SK-N-MC (cell line): ENCODE results near the gene SNRNP27.
"Not testable (repeated sequence)": the region's sequence is repeated elsewhere in the genome, so short reads cannot be mapped to it uniquely, and the experiment has no call there.

Experiments
- DNase-seq: peaks from one replicate; pipeline ENCODE4 v3.0.0-alpha.2; 2011; ENCODE audit warnings: low read depth, low spot score
- H3K27ac ChIP-seq: fragments of 200-600 bp; sonication (generic); 2 replicates; pipeline ENCODE4 v1.5.1; 2016; ENCODE audit warnings: mixed run types
- H3K36me3 ChIP-seq: fragments of 200-600 bp; sonication (generic); 2 replicates; pipeline ENCODE4 v1.6.1; 2017; ENCODE audit warnings: antibody characterized with exemption, low read length, mixed read lengths; ENCODE audit not compliant: insufficient read depth
- H3K4me3 ChIP-seq: fragments of 200-600 bp; sonication (generic); 2 replicates; pipeline ENCODE4 v1.5.1; 2016
- H3K9ac ChIP-seq: fragments of 200-600 bp; sonication (generic); 2 replicates; pipeline ENCODE4 v1.8.0; 2017; ENCODE audit warnings: mixed run types, mixed read lengths; ENCODE audit not compliant: insufficient read length
- H3K9me3 ChIP-seq: fragments of 200-600 bp; sonication (generic); 2 replicates; pipeline ENCODE4 v1.6.1; 2017; ENCODE audit warnings: low read depth, mild to moderate bottlenecking, antibody characterized with exemption, low read length, moderate library complexity, mixed read lengths
- EZH2 ChIP-seq: fragments of 200-600 bp; sonication (generic); IDR thresholded peaks from one replicate; pipeline ENCODE4 v1.6.1; 2017; ENCODE audit warnings: antibody characterized with exemption
- FOXP2 ChIP-seq: optimal IDR thresholded peaks from 2 replicates; pipeline ENCODE3; 2011; ENCODE audit warnings: mild to moderate bottlenecking, moderate library complexity; ENCODE audit not compliant: insufficient read depth; ENCODE audit errors: extremely low read length, control extremely low read depth
- POLR2AphosphoS5 ChIP-seq: IDR thresholded peaks from 2 replicates; pipeline ENCODE4 v1.6.1; 2012; ENCODE audit warnings: mild to moderate bottlenecking, low read depth, low read length, borderline replicate concordance

Gene SNRNP27

DNA sequence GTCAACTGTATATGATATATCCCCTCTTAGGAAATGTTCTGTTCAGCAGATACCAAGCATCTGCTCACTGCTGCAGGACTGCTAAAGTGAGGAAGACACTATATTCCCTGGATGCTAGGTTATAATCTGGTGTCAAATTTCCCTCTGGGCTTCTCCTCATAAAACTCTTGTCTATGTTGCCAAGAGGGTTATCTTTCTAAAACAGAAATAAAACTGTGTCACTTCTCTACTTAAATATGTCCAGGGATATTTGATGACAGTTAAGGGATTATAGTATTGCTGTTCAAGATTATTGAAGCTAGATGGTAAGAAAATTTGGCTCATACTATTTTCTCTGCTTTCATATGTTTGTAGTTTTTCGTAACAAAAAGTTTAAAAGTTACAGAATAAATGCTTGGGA lies 30.5 kb upstream of the SNRNP27 start:
- H3K9me3 ChIP-seq = no peaks in the 10 kb centered on the region
- DNase-seq = no peak
- peaks cover 37% of the 10 kb centered on the region for H3K36me3 ChIP-seq
- H3K9ac ChIP-seq = no peak overlapping the region
- no peak overlapping the region for H3K27ac ChIP-seq
- TF ChIP-seq EZH2 (no peak), POLR2AphosphoS5 (no peak), FOXP2 (no peak)
- no peak overlapping the region for H3K4me3 ChIP-seq

DNA sequence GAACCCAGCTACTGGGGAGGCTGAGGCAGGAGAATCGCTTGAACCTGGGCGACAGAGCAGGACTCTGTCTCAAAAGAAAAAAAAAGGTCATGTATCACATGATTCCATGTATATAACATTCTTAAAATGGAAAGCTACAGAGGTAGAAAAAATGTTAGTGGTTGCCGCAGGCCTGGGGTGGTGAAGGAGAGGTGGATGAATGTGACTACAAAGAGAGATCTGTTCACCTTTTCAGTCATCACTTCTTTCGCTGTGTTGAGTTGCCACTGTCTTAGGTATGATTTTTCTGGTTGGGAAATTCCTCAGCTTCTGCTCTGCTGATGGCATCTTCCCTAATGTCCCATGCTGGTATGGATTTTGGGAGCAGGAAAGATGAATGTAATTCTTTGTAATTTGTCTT lies 5.3 kb upstream of the SNRNP27 start:
- DNase-seq = no peak
- Histone ChIP-seq H3K36me3 (no peaks in the 10 kb centered on the region), H3K27ac (no peak overlapping the region), H3K9ac (no peak overlapping the region), H3K9me3 (no peaks in the 10 kb centered on the region), H3K4me3 (no peak overlapping the region)
- TF ChIP-seq POLR2AphosphoS5 (no peak), EZH2 (no peak), FOXP2 (no peak)

DNA sequence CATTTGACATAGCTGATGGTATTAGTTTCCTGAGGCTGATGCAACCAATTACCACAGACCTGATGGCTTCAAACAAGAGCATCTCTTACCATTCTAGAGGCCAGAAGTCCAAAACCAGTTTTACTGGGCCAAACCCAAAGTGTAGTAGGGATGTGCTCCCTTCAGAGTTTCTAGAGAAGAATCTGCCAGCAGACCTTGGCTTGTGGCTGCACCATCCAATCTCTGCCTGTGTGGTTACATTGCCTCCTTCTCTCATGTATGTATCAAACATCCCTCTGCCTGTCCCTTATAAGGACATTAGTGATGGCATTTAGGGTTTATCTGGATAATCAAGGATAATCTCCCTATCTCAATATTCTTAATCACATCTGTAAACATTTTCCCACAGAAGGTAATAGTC lies 4.5 kb upstream of the SNRNP27 start:
- Histone ChIP-seq H3K27ac (no peak overlapping the region), H3K4me3 (no peak overlapping the region), H3K9me3 (no peaks in the 10 kb centered on the region), H3K9ac (no peak overlapping the region), H3K36me3 (no peaks in the 10 kb centered on the region)
- TF ChIP-seq POLR2AphosphoS5 = no peak
- TF ChIP-seq FOXP2 = no peak
- TF ChIP-seq EZH2 = no peak
- no peak for DNase-seq

DNA sequence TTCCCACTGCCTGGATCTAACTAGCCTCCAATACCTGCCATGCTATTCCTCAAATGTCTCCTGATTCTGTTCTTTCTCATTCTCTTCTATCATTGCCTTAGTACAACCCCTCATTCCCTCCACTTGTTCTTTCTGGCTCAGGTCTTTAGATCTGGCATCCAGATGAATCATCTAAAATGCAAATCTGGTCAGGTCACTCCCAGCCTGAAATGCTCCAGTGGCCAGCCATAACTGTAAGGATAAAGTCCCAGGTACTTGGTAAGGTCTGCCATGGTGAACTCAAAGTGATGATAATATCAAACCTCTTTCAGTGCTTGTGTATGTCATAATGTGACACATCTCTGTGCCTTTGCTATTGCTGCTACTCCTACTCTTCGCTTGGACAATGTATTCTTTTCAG lies 2.9 kb upstream of the SNRNP27 start:
- DNase-seq = no peak
- no peaks in the 10 kb centered on the region for H3K9me3 ChIP-seq
- H3K4me3 ChIP-seq = no peak overlapping the region
- no peak overlapping the region for H3K27ac ChIP-seq
- H3K36me3 ChIP-seq = peaks cover 2% of the 10 kb centered on the region
- TF ChIP-seq FOXP2 = no peak
- no peak for TF ChIP-seq POLR2AphosphoS5
- TF ChIP-seq EZH2 = no peak
- no peak overlapping the region for H3K9ac ChIP-seq

DNA sequence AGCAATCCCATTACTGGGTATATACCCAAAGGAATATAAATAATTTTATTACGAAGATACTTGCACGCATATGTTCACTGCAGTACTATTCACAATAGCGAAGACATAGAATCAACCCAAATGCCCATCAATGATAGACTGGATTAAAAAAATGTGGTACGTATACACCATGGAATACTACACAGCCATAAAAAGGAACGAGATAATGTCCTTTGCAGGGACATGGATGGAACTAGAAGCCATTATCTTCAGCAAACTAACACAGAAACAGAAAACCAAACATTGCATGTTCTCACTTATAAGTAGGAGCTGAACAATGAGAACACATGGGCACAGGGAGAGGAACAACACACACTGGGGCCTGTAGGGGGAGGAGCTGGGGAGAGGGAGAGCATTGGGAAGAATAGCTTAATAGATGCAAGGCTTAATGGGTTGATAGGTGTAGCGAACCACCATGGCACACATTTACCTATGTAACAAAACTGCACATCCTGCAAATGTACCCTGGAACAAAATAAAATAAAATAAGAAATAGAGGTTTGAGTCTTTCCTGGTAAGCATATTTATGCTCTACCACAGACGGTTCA lies 825 bp upstream of the SNRNP27 start:
- Histone ChIP-seq H3K36me3 (peaks cover 22% of the 10 kb centered on the region), H3K27ac (peak overlapping the region; percentile 71; the same call in 1 of the 2 replicates), H3K4me3 (peak overlapping the region; percentile 98), H3K9ac (peak overlapping the region; percentile 98)
- not testable (repeated sequence) for DNase-seq, H3K9me3 ChIP-seq

DNA sequence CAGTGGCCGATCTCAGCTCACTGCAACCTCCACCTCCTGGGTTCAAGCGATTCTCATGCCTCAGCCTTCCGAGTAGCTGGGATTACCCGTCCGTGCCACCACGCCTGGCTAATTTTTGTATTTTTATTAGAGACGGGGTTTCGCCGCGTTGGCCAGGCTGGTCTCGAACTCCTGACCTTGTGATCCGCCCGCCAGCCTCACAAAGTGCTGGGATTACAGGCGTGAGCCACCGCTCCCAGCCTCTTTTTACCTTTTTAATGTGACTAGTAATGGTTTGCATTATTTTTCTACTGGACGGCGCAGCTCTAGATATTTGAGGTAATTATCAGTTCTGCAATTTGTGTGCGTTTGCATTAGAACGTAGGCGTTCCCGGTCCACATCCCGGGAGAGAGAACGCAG lies 981 bp downstream of the SNRNP27 start:
- not testable (repeated sequence) for H3K9me3 ChIP-seq, H3K27ac ChIP-seq, DNase-seq
- H3K4me3 ChIP-seq = peak overlapping the region; percentile 98
- peak overlapping the region; percentile 98 for H3K9ac ChIP-seq
- H3K36me3 ChIP-seq = peaks cover 34% of the 10 kb centered on the region

DNA sequence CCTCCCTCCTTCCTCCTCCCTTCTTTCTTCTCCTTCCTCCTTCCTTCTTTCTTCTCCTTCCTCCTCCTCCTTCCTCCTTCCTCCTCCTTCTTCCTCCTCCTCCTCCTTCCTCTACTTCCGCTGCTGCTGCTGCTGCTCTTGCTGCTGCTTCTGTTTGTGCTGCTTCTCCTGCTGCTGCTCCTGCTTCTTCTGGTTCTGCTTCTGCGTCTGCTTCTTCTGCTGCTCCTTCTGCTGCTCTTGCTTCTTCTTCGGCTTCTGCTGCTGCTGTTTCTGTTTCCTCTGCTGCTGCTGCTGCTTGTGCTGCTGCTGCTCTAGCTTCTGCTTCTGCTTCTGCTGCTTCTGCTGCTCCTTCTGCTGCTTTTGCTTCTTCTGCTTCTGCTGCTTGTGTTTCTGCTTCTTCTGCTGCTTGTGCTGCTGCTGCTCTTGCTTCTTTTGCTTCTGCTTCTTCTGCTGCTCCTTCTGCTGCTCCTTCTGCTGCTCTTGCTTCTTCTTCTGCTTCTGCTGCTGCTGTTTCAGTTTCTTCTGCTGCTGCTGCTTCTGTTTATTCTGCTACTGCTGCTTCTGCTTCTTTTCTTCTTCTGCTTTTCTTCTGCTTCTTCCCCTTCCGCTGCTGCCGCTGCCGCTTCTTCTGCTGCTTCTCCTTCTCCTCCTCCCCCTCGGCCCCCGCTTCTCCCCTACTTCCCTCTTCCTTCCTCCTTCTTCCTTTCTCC lies 8.6 kb downstream of the SNRNP27 start:
- TF ChIP-seq EZH2 (no peak), FOXP2 (no peak), POLR2AphosphoS5 (no peak)
- DNase-seq = no peak
- no peak overlapping the region for H3K27ac ChIP-seq

DNA sequence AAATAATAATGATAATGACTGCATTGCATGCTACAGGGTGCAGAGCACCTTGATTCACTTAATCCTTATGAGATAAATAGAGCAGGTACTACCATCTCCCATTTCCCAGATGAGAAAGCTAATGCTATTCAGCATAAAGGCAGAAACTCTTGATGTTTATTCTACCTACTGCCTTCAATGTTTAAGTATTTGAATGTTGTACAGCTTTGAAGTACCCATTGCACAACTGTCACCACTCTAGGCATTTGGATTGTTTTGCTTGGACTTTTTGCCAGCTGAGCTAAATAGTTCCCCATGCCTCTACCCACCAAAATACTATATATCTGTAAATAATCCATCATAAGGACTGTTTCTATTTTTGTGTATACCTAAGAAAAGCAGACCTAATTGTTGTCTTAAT lies 13.5 kb downstream of the SNRNP27 start:
- no peak for TF ChIP-seq FOXP2
- no peak for TF ChIP-seq EZH2
- no peak for TF ChIP-seq POLR2AphosphoS5
- Histone ChIP-seq H3K4me3 (no peak overlapping the region), H3K9ac (no peak overlapping the region), H3K9me3 (no peaks in the 10 kb centered on the region), H3K27ac (no peak overlapping the region), H3K36me3 (peaks cover 53% of the 10 kb centered on the region)
- DNase-seq = no peak

More for the DNA sequence above, 8.6 kb downstream of the SNRNP27 start:
- H3K9ac ChIP-seq = no peak overlapping the region
- H3K36me3 ChIP-seq = peaks cover 71% of the 10 kb centered on the region
- no peak overlapping the region for H3K4me3 ChIP-seq
- no peaks in the 10 kb centered on the region for H3K9me3 ChIP-seq

DNA sequence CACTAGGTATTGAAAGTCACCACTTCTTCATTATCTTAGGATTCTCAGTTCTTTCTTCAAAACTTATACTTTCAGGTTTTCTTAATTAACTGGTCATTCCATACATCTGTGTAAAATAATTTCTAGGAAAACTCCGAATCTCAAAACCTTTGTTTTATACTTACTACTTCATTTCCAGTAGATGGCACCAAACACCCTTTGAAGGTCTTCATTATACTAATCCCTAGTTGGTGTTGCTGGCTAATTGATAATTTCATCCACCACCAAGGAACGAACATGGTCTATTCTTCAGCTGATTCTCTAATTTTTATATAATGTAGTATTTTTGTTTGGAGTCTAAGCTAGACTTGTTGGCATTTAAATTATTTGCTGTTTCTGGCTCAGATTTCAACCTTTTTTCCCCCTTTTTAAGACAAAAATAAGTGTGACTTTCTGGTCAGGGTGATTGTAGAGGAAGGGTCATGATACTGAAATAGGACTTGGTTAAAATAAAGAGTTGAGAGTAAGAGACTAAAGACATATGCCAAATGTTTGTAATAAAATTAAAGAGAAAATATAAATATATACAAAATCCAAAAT lies 18.3 kb downstream of the SNRNP27 start:
- Histone ChIP-seq H3K36me3 (peaks cover 23% of the 10 kb centered on the region), H3K9me3 (no peaks in the 10 kb centered on the region), H3K4me3 (no peak overlapping the region), H3K27ac (no peak overlapping the region), H3K9ac (no peak overlapping the region)
- TF ChIP-seq EZH2 (no peak), POLR2AphosphoS5 (no peak), FOXP2 (no peak)
- DNase-seq = peak; percentile 37
